ENCODE data around the gene UCK2.

UCK2 gene

GRCh38 chr1:165877411-165877810 is 50.0 kb downstream of the UCK2 start:
- in situ Hi-C loops (cut with HindIII; ENCODE audit: low sequenced_read_pairs) = no loop called here

GRCh38 chr1:165877940-165878556 is 50.6 kb downstream of the UCK2 start:
- in situ Hi-C loops (cut with HindIII; ENCODE audit: low sequenced_read_pairs) = no loop called here

- in situ Hi-C loops (cut with HindIII; ENCODE audit: low sequenced_read_pairs) = no loop called here
Observed at GRCh38 chr1:165879946-165880345, 52.5 kb downstream of the UCK2 start.

- in situ Hi-C loops (cut with HindIII; ENCODE audit: low sequenced_read_pairs) = no loop called here
Observed at GRCh38 chr1:165880993-165881392, 53.6 kb downstream of the UCK2 start.

- in situ Hi-C loops (cut with HindIII; ENCODE audit: low sequenced_read_pairs) = no loop called here
Observed at GRCh38 chr1:165882168-165882837, 54.9 kb downstream of the UCK2 start.

- in situ Hi-C loops (cut with HindIII; ENCODE audit: low sequenced_read_pairs) = no loop called here
Observed at GRCh38 chr1:165883056-165883455, 55.6 kb downstream of the UCK2 start.

- in situ Hi-C loops (cut with HindIII; ENCODE audit: low sequenced_read_pairs) = no loop called here
Observed at GRCh38 chr1:165884009-165884689, 56.7 kb downstream of the UCK2 start.

- in situ Hi-C loops (cut with HindIII; ENCODE audit: low sequenced_read_pairs) = no loop called here
Observed at GRCh38 chr1:165884690-165885304, 57.4 kb downstream of the UCK2 start.

- in situ Hi-C loops (cut with HindIII; ENCODE audit: low sequenced_read_pairs) = no loop called here
Observed at GRCh38 chr1:165885305-165885694, 57.9 kb downstream of the UCK2 start.

GRCh38 chr1:165886193-165886592 is 58.8 kb downstream of the UCK2 start:
- in situ Hi-C loops (cut with HindIII; ENCODE audit: low sequenced_read_pairs) = no loop called here

GRCh38 chr1:165886983-165887382 is 59.6 kb downstream of the UCK2 start:
- in situ Hi-C loops (cut with HindIII; ENCODE audit: low sequenced_read_pairs) = no loop called here

- in situ Hi-C loops (cut with HindIII; ENCODE audit: low sequenced_read_pairs) = no loop called here
Observed at GRCh38 chr1:165887877-165888551, 60.6 kb downstream of the UCK2 start.

GRCh38 chr1:165888552-165888920 is 61.1 kb downstream of the UCK2 start:
- in situ Hi-C loops (cut with HindIII; ENCODE audit: low sequenced_read_pairs) = no loop called here

GRCh38 chr1:165890684-165891083 is 63.3 kb downstream of the UCK2 start:
- in situ Hi-C loops (cut with HindIII; ENCODE audit: low sequenced_read_pairs) = no loop called here

- in situ Hi-C loops (cut with HindIII; ENCODE audit: low sequenced_read_pairs) = no loop called here
Observed at GRCh38 chr1:165891111-165891860, 63.9 kb downstream of the UCK2 start.

- in situ Hi-C loops (cut with HindIII; ENCODE audit: low sequenced_read_pairs) = no loop called here
Observed at GRCh38 chr1:165892935-165893334, 65.5 kb downstream of the UCK2 start.

GRCh38 chr1:165893507-165893906 is 66.1 kb downstream of the UCK2 start:
- in situ Hi-C loops (cut with HindIII; ENCODE audit: low sequenced_read_pairs) = no loop called here

GRCh38 chr1:165894591-165894990 is 67.2 kb downstream of the UCK2 start:
- in situ Hi-C loops (cut with HindIII; ENCODE audit: low sequenced_read_pairs) = no loop called here

- in situ Hi-C loops (cut with HindIII; ENCODE audit: low sequenced_read_pairs) = no loop called here
Observed at GRCh38 chr1:165895451-165895871, 68.0 kb downstream of the UCK2 start.

GRCh38 chr1:165896277-165896676 is 68.9 kb downstream of the UCK2 start:
- in situ Hi-C loops (cut with HindIII; ENCODE audit: low sequenced_read_pairs) = no loop called here

Data from DLD1 (cell line).